Measurements from ENCODE around the gene SH3GL3.

The SH3GL3 gene

GRCh38 chr15:83571820-83572707 lies 124.9 kb downstream of the SH3GL3 start:
- DNase-seq = peak; percentile 12

- no peak for DNase-seq
Measured at GRCh38 chr15:83574345-83574744, 127.2 kb downstream of the SH3GL3 start.

DNA sequence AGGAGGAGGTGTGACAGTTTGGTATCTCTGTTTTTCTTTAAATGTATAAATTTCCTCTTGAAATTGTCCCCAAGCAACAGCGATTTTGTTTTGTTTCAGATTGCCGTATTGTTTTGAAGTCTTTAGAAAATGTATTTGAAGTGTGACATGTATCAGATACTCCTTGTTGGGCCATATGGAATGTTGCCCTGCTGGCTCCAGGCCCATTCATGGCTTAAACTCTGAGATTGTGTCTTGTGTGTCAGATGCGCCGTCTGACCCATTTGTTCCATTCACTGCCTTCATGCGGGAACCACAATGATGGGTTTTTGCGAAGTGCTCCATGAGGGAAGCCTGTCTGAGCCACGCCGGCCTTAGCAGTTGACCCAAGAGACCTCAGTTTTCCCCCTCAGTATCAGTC lies 131.6 kb downstream of the SH3GL3 start:
- DNase-seq = no peak

GRCh38 chr15:83581381-83581780 lies 134.2 kb downstream of the SH3GL3 start:
- no peak for DNase-seq

DNA sequence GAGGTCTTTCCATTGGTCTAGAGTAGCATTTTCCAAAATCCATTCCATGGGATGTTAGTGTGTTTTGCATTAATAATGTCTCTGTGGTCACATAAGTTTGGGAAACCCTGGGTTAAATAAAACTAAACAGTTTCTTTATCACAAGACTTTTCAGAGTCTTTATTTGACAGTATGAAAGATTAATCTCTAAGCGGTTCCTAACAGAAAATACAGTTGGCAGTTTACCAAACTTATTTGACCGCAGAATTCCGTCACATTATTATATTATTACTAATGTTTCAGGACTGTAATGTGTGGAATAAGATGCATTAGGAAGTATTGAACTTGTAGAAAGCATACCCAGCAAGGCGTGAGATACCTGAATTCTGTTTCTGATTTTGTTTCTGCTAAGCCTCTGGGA lies 135.2 kb downstream of the SH3GL3 start:
- DNase-seq = no peak

DNA sequence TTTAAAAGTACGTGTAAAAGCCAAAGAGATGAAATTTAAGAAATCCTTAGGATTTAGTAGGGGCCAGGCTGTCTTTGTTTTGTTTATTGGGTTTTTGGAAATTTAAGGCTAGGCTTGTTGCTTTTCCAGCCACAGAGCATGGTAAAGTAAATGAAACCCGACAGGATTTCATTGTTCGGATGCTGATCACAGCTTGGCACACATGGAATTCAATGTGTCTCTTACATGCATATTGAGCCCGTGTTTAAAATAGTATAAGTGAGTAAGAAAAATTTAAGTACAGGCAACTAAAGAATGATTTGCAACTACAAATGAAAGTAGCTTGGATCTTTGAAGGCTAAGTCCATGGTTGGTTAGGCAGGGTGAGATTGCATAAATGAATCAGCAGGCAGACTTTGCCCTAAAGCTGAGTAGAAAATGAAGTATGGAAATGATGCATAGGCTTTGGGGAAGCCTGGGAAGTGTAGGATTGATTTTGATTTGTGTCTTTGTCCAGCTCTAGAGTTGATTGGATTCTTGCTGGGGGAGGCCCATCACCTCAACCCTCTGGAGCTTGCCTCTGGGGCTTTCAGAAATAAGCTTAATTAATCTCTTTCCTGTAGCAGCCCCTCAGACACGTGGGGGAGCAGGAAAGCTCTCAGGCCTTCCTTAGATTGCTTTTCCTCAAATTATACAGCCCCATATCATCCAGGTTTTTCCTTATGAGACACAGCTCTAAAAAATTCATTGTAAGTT lies 138.6 kb downstream of the SH3GL3 start:
- DNase-seq = no peak

- no peak for DNase-seq
Measured at GRCh38 chr15:83587091-83587490, 139.9 kb downstream of the SH3GL3 start.

GRCh38 chr15:83588441-83588840 lies 141.3 kb downstream of the SH3GL3 start:
- no peak for DNase-seq

GRCh38 chr15:83592370-83593040 lies 145.4 kb downstream of the SH3GL3 start:
- no peak for DNase-seq

DNA sequence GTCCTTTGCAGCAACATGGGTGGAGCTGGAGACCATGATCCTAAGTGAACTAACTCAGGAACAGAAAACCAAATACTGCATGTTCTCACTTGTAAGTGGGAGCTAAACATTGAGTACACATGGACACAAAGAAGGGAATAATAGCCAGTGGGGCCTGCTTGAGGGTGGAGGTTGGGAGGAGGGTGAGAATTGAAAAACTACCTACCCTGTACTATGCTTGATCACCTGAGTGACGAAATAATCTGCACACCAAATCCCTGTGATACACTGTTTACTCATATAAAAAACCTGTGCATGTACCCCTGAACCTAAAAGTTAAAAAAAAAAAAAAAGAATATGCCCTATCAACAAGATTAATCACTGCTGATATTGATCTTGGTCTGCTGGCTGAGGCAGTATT lies 148.1 kb downstream of the SH3GL3 start:
- no peak for DNase-seq

GRCh38 chr15:83598031-83598430 lies 150.9 kb downstream of the SH3GL3 start:
- peak; percentile 7 for DNase-seq

DNA sequence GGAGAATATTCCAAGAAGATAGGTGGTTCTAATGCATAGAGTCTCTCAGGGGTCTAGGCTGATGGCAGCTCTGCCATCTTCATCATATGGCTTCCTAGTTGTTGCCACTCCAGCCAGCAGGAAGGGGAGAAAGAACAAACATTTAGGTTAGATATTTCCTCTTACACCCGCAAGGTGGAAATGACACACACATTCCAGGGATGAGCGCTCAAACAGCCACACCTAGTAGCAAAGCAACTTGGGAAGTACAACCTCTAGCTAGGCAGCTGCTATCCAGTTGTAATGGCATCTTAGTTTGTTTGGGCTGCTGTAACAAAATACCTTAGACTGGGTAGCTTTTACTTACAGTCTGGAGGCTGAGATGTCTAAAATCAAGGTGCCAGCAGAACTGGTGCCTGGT lies 154.9 kb downstream of the SH3GL3 start:
- no peak for DNase-seq

DNA sequence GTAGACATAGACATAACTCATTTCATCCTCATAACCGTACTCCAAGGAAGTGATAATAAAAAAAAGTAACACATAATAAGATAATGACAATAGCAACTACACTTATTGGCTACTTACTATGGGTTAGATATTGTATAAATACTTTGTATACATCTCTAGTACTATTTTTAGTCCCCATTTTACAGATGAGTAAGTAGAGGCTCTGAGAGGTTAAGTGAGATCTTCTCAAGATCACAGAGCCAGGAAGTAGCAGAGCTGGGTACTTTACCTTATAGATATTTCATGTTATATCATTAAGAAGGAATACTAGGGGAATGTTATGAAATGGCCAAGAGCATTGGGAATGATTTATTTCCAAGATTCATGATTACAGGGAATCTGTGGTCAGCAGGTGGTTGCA lies 157.4 kb downstream of the SH3GL3 start:
- no peak for DNase-seq

DNA sequence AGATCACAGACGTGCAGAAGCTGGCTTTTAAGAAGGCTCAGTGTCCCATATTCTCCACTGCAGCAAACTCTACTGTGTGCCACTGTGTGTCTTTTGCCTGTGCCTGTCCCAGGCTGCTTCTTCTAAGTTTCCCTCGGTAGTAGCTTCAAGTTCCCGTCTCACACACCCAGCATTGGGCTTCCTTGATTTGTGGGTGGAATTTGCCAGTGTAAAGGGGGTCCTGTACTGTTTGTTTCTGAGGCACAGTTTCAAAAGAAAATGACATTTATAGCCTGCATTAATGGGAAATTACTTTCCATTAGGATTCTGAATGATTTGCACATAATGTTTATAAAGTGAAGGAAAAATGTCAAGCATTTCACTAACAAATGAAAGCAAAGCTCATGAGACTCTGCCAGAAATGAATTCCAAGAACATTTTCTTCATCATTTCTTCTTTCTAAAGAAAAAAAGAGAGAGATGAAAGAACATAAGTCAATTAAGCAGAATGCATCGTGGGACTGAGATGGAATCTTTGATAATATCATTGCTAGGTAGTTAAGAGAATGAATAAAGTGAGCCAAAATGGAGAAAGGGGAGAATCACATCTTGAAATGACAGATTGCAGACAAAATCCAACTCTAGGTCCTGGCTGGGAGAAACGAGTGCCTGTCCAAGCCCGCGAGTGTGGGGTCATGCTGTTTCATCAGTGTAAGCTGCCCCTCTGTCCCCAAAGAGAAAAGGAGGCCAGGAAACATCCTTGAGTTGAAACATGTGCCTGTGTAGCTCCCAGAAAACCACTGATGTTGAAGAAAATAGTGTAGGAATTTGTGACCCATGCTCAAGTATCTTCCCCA lies 158.2 kb downstream of the SH3GL3 start:
- DNase-seq = no peak

DNA sequence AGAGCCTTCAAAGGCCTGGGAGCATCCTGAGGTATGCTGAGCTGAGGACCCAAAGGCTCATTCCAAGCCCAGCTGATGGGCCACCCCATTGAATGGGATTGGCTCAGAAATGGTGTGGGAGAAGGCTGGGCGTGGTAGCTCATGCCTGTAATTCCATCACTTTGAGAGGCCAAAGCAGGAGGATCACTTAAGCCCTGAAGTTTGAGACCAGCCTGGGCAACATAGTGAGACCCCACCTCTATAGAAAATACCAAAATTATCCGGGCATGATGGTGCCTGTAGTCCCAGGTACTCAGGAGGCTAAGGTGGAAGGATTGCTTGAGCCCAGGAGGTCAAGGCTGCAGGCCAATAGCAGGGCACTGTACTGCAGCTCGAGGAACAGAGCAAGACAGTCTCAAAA lies 163.0 kb downstream of the SH3GL3 start:
- DNase-seq = no peak

DNA sequence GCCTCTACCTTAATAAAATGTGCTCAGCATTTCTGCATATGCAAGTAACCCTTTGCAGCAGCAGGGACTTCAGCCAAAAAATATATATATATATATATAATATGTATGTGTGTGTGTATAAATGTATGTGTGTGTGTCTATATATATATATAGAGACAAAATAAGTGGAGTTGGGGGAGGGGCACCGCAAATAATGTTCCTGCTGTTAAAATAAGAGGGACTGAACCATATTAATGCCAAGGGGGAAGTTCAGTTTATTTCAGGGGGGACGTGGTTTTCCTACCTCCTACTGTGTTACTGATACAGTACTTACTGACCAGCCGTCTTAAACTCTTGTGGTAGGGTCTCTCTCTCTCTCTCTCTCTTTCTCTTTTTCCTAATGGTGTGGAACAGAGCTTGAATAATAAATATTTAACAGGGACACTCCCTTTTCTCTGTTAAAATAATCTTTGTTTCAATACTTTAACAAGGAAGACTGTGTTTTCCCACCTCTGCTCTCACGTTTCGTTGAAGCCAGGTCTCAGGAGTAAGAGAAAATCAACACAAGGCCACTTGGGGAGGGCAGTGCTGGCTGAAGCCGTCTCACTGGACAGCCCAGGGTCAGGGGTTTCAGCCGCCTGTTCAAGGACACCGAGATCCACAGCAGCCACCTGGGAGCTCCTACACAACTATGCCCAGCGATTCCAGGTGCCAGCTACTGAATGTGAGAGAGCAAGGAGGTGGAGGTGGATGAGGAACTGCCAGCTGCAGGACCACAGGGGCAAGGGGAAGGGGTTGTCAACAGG lies 164.0 kb downstream of the SH3GL3 start:
- DNase-seq = no peak

DNA sequence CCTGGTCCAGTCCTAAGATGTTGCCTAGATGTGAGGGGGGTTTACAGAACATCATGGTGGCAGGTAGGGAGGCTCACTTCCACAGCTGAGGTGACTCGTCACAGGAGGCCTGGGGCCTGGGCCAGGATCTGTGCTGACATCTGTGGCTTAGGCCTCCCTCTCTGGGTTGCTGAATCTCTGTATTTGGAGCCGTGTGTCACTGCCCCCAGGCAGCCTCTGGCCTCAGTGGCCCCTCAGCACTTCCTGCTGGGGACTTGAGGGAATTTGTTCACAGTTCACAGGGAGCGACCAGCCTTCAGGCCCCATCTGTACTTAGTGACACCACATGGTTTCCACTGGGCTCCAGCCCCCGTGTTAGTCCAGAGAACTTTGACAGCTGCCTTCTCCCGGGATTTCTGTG lies 165.1 kb downstream of the SH3GL3 start:
- no peak for DNase-seq

- DNase-seq = no peak
Measured at GRCh38 chr15:83612898-83613635, 165.9 kb downstream of the SH3GL3 start.

- DNase-seq = no peak
Measured at GRCh38 chr15:83613714-83614113, 166.6 kb downstream of the SH3GL3 start.

DNA sequence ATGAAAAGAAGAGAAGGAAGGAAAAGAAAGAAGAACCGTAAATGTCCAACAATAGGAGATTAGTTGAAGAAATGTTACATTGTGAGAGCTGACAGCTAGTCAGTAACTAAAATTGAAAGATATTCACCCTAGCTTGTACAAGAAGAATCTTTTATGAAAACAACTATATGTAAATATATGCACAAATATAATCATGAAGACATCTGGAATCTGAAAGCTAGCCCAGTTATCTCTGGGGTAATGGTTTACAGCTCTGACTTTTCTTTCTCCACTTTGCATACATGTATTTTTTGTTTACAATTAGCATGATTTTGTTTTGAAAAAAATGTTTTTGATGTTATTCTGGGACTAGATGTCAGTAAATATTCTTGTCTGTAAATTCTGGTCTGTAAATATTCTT lies 169.7 kb downstream of the SH3GL3 start:
- no peak for DNase-seq

DNA sequence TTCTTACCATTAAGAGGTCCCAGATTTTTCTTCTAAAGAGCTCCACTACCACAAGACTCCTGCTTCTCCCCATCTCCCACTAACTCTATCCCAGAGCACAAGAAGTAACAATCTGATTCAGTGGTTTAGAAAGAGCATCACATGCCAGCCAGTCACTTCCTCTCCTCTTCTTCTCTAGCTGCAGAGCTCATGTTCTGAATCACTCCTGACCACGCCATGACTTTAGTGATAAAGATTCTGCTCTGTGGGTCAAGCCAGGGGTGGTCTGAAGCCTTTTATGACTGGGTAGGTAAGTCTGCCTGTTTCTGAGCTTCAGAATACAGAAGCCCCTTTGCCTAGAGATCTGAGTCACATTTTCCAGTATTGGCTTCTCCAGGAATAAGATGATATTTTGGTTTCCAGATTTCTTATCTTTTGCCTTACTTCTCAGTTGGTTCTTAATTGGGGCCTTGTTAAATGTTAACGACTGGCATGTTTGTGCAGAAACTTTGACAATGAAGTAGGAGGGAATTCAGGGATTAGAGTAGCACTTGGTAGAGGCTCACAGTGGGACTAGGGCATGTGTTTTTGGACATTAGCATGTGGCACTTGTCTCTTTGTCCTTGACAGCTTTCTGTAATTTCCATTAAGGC lies 179.1 kb downstream of the SH3GL3 start:
- DNase-seq = no peak

Measured in RPMI8226 (cell line).